SK-N-SH (cell line): ENCODE measurements around the gene ATG2B. TPM values are rescaled to one million over a fixed set of nuclear protein-coding genes. Genes with fewer than 3 reads are reported as not detected.

Experiments
- CTCF ChIA-PET: fragments of 300-600, 350-600 bp; formaldehyde crosslinking; extraction: SDS; loops from one replicate; lab custom pipeline; 2021; lab: Yijun Ruan, JAX
- POLR2A ChIA-PET: fragments of 350-600 bp; sonication (Branson Sonifier 250); formaldehyde crosslinking; extraction: SDS; loops from one replicate; lab custom pipeline; 2020; ENCODE audit warnings: antibody characterized with exemption, inconsistent platforms; lab: Yijun Ruan, JAX
- DNase-seq: peaks from one replicate; pipeline ENCODE4 v3.0.0; 2012
- H2AFZ ChIP-seq: fragments of 200-600 bp; sonication (generic); 2 replicates; pipeline ENCODE4 v1.8.1; 2016; ENCODE audit warnings: antibody characterized with exemption, mild to moderate bottlenecking, low read depth
- H3F3A ChIP-seq: fragments of 200-600 bp; sonication (generic); replicated peaks from 2 replicates; pipeline ENCODE3; 2016; ENCODE audit warnings: antibody characterized with exemption, mild to moderate bottlenecking; ENCODE audit not compliant: insufficient read depth
- H3K27ac ChIP-seq, 2 experiments: fragments of 200-500 bp in 1 of 2; fragments of 200-600 bp in 1 of 2; sonication (Bioruptor generic) in 1 of 2; sonication (generic), shearing (Covaris generic) in 1 of 2; 2 replicates each; pipeline versions ENCODE4 v1.5.1 to v1.6.1; 2014 to 2016; ENCODE audit warnings: low read depth in 2 of 2, inconsistent platforms in 1 of 2, low read length in 1 of 2, mild to moderate bottlenecking in 1 of 2, mixed read lengths in 1 of 2
- H3K27me3 ChIP-seq: fragments of 200-600 bp; sonication (generic), shearing (Covaris generic); 2 replicates; pipeline ENCODE4 v1.6.1; 2016; ENCODE audit warnings: mixed run types; ENCODE audit not compliant: insufficient read depth
- H3K36me3 ChIP-seq, 2 experiments: fragments of 200-500 bp in 1 of 2; fragments of 200-600 bp in 1 of 2; sonication (Bioruptor generic) in 1 of 2; sonication (generic) in 1 of 2; replicated peaks in 1 of 2; 2 replicates each; pipeline versions ENCODE3 to v1.5.1; 2014 to 2016; ENCODE audit warnings: low read length in 1 of 2, mild to moderate bottlenecking in 1 of 2; ENCODE audit not compliant: insufficient read depth in 2 of 2, control insufficient read depth in 1 of 2
- H3K4me1 ChIP-seq, 2 experiments: fragments of 200-500 bp in 1 of 2; fragments of 200-600 bp in 1 of 2; sonication (Bioruptor generic) in 1 of 2; sonication (generic), shearing (Covaris generic) in 1 of 2; 2 replicates each; pipeline versions ENCODE4 v1.5.1 to v1.6.1; 2014 to 2016; ENCODE audit warnings: low read depth in 1 of 2, low read length in 1 of 2, mixed run types in 1 of 2; ENCODE audit not compliant: insufficient read depth in 2 of 2, control insufficient read depth in 1 of 2
- H3K4me2 ChIP-seq: fragments of 200-600 bp; sonication (generic), shearing (Covaris generic); 2 replicates; pipeline ENCODE4 v1.6.1; 2017; ENCODE audit warnings: mixed run types
- H3K4me3 ChIP-seq, 2 experiments: fragments of 200-500 bp in 1 of 2; fragments of 200-600 bp in 1 of 2; sonication (Bioruptor generic) in 1 of 2; sonication (generic), shearing (Covaris generic) in 1 of 2; 2 replicates each; pipeline versions ENCODE4 v1.5.1 to v1.8.1; 2014 to 2016; ENCODE audit warnings: low read depth in 2 of 2, inconsistent platforms in 1 of 2, low read length in 1 of 2, mild to moderate bottlenecking in 1 of 2, mixed read lengths in 1 of 2, moderate library complexity in 1 of 2
- H3K79me2 ChIP-seq: fragments of 200-600 bp; sonication (generic); 2 replicates; pipeline ENCODE4 v1.8.1; 2017; ENCODE audit warnings: mild to moderate bottlenecking; ENCODE audit not compliant: insufficient read depth
- H3K9ac ChIP-seq: fragments of 200-600 bp; sonication (generic); 2 replicates; pipeline ENCODE4 v1.6.1; 2017; ENCODE audit warnings: mixed run types
- H3K9me2 ChIP-seq: fragments of 200-600 bp; sonication (generic); 2 replicates; pipeline ENCODE4 v1.6.1; 2017; ENCODE audit warnings: mixed run types
- H3K9me3 ChIP-seq: fragments of 200-600 bp; sonication (generic); 2 replicates; pipeline ENCODE4 v1.6.1; 2017; ENCODE audit warnings: mixed run types, mild to moderate bottlenecking, moderate library complexity
- H4K20me1 ChIP-seq: fragments of 200-600 bp; sonication (generic); 2 replicates; pipeline ENCODE4 v1.6.1; 2017; ENCODE audit warnings: mild to moderate bottlenecking, mixed run types; ENCODE audit not compliant: insufficient read depth
- FOXM1 ChIP-seq: IDR thresholded peaks from 2 replicates; pipeline ENCODE4 v1.4.0; 2012; ENCODE audit warnings: low read depth, mild to moderate bottlenecking
- GATA2 ChIP-seq: sonication (generic); formaldehyde crosslinking; IDR thresholded peaks from 2 replicates; pipeline ENCODE4 v1.5.0; 2020; ENCODE audit warnings: mild to moderate bottlenecking, missing genetic modification reagents
- JUND ChIP-seq: IDR thresholded peaks from 2 replicates; pipeline ENCODE4 v1.4.0; 2012
- MXI1 ChIP-seq: IDR thresholded peaks from 2 replicates; pipeline ENCODE4 v1.6.1; 2012; ENCODE audit warnings: mild to moderate bottlenecking, low read depth, low read length, improper control_type of control experiment
- NFIC ChIP-seq: IDR thresholded peaks from 2 replicates; pipeline ENCODE4 v1.4.0; 2012; ENCODE audit warnings: borderline replicate concordance
- RCOR1 ChIP-seq: fragments of 150-350 bp; IDR thresholded peaks from 2 replicates; pipeline ENCODE4 v1.6.1; 2017; ENCODE audit warnings: antibody characterized with exemption, low read length
- RFX5 ChIP-seq: IDR thresholded peaks from 2 replicates; pipeline ENCODE4 v1.6.1; 2012; ENCODE audit warnings: mild to moderate bottlenecking, improper control_type of control experiment, low read length
- SIN3A ChIP-seq: IDR thresholded peaks from 2 replicates; pipeline ENCODE4 v1.6.1; 2012; ENCODE audit warnings: low read depth, mild to moderate bottlenecking, low read length, moderate library complexity, borderline replicate concordance
- SMC3 ChIP-seq: IDR thresholded peaks from 2 replicates; pipeline ENCODE4 v1.6.1; 2012; ENCODE audit warnings: low read depth, low read length, improper control_type of control experiment
- TAF1 ChIP-seq: IDR thresholded peaks from 2 replicates; pipeline ENCODE4 v1.6.1; 2012; ENCODE audit warnings: low read depth, mild to moderate bottlenecking, low read length, moderate library complexity, borderline replicate concordance
- TCF12 ChIP-seq: IDR thresholded peaks from 2 replicates; pipeline ENCODE4 v1.4.0; 2012
- TEAD4 ChIP-seq: IDR thresholded peaks from 2 replicates; pipeline ENCODE4 v1.4.0; 2012; ENCODE audit warnings: mild to moderate bottlenecking, borderline replicate concordance; ENCODE audit not compliant: insufficient read depth
- WGBS: methylation state at CpG from one replicate; pipeline ENCODE4 v1.1.6; 2017; ENCODE audit warnings: low lambda C conversion rate; 5-methylcytosine and 5-hydroxymethylcytosine counted together
- polyA plus RNA-seq, 3 experiments: library from polyadenylated mRNA; depleted of rRNA; stranded (reverse); fragments of >200 nt; gene quantifications; 2 replicates each; pipeline ENCODE4 v1.2.3, GENCODE V29; 2012
- TF ChIP-seq, protein P1 (sequence below): IDR thresholded peaks from 2 replicates; pipeline ENCODE4; 2012
- TF ChIP-seq, protein P2 (sequence below): fragments of 150-350 bp; IDR thresholded peaks from 2 replicates; pipeline ENCODE4 v1.6.1; 2016; ENCODE audit warnings: mild to moderate bottlenecking, low read depth, low read length
- TF ChIP-seq, protein P3 (sequence below): IDR thresholded peaks from 2 replicates; pipeline ENCODE4 v1.6.1; 2012; ENCODE audit warnings: mild to moderate bottlenecking, low read depth, low read length, moderate library complexity
- TF ChIP-seq, protein P4 (sequence below): IDR thresholded peaks from 2 replicates; pipeline ENCODE4 v1.4.0; 2012; ENCODE audit warnings: low read depth, borderline replicate concordance
- TF ChIP-seq, protein P5 (sequence below): fragments of 200-600 bp; sonication (generic); IDR thresholded peaks from 2 replicates; pipeline ENCODE4 v1.6.1; 2017; ENCODE audit warnings: antibody characterized with exemption, mild to moderate bottlenecking, moderate library complexity

ATG2B gene
- polyA plus RNA-seq, 1 of the 3 experiments (the other 2 are of a cell fraction) = 5.8 TPM

DNA sequence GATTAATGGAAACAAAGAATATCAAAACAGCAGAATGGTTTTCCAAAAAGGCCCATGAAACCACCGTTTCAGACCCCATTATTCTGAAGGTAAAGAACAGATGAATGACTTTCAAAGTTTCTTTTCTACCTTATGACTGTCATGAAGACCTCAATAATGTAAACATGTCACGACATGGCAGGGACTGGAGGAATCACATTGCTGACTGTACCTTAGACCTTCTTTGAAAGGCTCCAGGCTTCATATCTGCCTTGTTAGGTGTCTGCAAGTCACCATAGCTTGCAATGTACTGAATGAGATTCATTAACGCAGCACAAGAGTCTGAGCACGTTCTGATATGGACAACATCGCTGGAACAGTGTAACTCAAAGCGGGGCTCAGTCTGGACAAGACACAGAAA is 52.2 kb downstream of the ATG2B start:
- H3K9me2 ChIP-seq = no peaks in the 10 kb centered on the region
- H3K9me3 ChIP-seq = no peaks in the 10 kb centered on the region
- no peak for DNase-seq
- CTCF ChIA-PET = interaction anchor here (1.1 to 1.5 kb wide), 2 partner anchors 13 to 25 kb away, joined by 3 read pairs; no protein-coding TSS in a partner anchor
- H3K36me3 ChIP-seq = peaks cover 64 to 75% of the 10 kb centered on the region in 2 experiments
- no peak overlapping the region for H2AFZ ChIP-seq
- no peaks in the 10 kb centered on the region for H4K20me1 ChIP-seq
- no peaks in the 10 kb centered on the region for H3F3A ChIP-seq
- 94% methylated on average over 6 of the region's 6 CpGs for WGBS
- no peaks in the 10 kb centered on the region for H3K79me2 ChIP-seq
- no peak overlapping the region for H3K4me2 ChIP-seq
- H3K27me3 ChIP-seq = no peaks in the 10 kb centered on the region
- H3K4me3 ChIP-seq = no peak overlapping the region
- no peak for TF ChIP-seq TAF1
- no peak for TF ChIP-seq NFIC
- no peak for TF ChIP-seq TCF12
- TF ChIP-seq SIN3A = no peak
- TF ChIP-seq, protein P1, sequence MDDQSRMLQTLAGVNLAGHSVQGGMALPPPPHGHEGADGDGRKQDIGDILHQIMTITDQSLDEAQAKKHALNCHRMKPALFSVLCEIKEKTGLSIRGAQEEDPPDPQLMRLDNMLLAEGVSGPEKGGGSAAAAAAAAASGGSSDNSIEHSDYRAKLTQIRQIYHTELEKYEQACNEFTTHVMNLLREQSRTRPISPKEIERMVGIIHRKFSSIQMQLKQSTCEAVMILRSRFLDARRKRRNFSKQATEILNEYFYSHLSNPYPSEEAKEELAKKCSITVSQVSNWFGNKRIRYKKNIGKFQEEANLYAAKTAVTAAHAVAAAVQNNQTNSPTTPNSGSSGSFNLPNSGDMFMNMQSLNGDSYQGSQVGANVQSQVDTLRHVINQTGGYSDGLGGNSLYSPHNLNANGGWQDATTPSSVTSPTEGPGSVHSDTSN = no peak
- no peak for TF ChIP-seq FOXM1
- TF ChIP-seq RCOR1 = no peak
- TF ChIP-seq MXI1 = no peak
- no peak for TF ChIP-seq SMC3
- TF ChIP-seq, protein P2, sequence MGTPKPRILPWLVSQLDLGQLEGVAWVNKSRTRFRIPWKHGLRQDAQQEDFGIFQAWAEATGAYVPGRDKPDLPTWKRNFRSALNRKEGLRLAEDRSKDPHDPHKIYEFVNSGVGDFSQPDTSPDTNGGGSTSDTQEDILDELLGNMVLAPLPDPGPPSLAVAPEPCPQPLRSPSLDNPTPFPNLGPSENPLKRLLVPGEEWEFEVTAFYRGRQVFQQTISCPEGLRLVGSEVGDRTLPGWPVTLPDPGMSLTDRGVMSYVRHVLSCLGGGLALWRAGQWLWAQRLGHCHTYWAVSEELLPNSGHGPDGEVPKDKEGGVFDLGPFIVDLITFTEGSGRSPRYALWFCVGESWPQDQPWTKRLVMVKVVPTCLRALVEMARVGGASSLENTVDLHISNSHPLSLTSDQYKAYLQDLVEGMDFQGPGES = no peak
- TF ChIP-seq, protein P3, sequence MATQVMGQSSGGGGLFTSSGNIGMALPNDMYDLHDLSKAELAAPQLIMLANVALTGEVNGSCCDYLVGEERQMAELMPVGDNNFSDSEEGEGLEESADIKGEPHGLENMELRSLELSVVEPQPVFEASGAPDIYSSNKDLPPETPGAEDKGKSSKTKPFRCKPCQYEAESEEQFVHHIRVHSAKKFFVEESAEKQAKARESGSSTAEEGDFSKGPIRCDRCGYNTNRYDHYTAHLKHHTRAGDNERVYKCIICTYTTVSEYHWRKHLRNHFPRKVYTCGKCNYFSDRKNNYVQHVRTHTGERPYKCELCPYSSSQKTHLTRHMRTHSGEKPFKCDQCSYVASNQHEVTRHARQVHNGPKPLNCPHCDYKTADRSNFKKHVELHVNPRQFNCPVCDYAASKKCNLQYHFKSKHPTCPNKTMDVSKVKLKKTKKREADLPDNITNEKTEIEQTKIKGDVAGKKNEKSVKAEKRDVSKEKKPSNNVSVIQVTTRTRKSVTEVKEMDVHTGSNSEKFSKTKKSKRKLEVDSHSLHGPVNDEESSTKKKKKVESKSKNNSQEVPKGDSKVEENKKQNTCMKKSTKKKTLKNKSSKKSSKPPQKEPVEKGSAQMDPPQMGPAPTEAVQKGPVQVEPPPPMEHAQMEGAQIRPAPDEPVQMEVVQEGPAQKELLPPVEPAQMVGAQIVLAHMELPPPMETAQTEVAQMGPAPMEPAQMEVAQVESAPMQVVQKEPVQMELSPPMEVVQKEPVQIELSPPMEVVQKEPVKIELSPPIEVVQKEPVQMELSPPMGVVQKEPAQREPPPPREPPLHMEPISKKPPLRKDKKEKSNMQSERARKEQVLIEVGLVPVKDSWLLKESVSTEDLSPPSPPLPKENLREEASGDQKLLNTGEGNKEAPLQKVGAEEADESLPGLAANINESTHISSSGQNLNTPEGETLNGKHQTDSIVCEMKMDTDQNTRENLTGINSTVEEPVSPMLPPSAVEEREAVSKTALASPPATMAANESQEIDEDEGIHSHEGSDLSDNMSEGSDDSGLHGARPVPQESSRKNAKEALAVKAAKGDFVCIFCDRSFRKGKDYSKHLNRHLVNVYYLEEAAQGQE = no peak
- TF ChIP-seq JUND = no peak
- TF ChIP-seq, protein P4, sequence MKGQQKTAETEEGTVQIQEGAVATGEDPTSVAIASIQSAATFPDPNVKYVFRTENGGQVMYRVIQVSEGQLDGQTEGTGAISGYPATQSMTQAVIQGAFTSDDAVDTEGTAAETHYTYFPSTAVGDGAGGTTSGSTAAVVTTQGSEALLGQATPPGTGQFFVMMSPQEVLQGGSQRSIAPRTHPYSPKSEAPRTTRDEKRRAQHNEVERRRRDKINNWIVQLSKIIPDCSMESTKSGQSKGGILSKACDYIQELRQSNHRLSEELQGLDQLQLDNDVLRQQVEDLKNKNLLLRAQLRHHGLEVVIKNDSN = no peak
- no peak for TF ChIP-seq GATA2
- TF ChIP-seq RFX5 = no peak
- TF ChIP-seq TEAD4 = no peak
- TF ChIP-seq, protein P5, sequence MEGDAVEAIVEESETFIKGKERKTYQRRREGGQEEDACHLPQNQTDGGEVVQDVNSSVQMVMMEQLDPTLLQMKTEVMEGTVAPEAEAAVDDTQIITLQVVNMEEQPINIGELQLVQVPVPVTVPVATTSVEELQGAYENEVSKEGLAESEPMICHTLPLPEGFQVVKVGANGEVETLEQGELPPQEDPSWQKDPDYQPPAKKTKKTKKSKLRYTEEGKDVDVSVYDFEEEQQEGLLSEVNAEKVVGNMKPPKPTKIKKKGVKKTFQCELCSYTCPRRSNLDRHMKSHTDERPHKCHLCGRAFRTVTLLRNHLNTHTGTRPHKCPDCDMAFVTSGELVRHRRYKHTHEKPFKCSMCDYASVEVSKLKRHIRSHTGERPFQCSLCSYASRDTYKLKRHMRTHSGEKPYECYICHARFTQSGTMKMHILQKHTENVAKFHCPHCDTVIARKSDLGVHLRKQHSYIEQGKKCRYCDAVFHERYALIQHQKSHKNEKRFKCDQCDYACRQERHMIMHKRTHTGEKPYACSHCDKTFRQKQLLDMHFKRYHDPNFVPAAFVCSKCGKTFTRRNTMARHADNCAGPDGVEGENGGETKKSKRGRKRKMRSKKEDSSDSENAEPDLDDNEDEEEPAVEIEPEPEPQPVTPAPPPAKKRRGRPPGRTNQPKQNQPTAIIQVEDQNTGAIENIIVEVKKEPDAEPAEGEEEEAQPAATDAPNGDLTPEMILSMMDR = no peak
- no peaks in the 10 kb centered on the region for H3K4me1 ChIP-seq
- no peak overlapping the region for H3K9ac ChIP-seq
- POLR2A ChIA-PET = no interaction called here
- H3K27ac ChIP-seq = no peak overlapping the region; a peak in 1 of 4 replicates
